K562 (cell line): ENCODE results near the gene PHETA1. TPM values are rescaled to one million over a fixed set of nuclear protein-coding genes. Genes with fewer than 3 reads are reported as not detected.
"Not testable (repeated sequence)": the region's sequence is repeated elsewhere in the genome, so short reads cannot be mapped to it uniquely, and the experiment has no call there.

Source experiments
- DPF2 ChIP-seq: fragments of 450-650 bp; IDR thresholded peaks from 2 replicates; pipeline ENCODE4 v1.6.1; 2016
- ZBTB40 ChIP-seq, 2 experiments: fragments of 450-650 bp in 1 of 2; sonication (generic) in 1 of 2; formaldehyde crosslinking in 1 of 2; IDR thresholded peaks; 2 replicates each; pipeline versions ENCODE4 v1.7.1 to v1.9.0; 2016 to 2022; ENCODE audit warnings: inconsistent platforms in 1 of 2, mild to moderate bottlenecking in 1 of 2, missing genetic modification reagents in 1 of 2
- polyA plus RNA-seq, 8 experiments: library from polyadenylated mRNA; depleted of rRNA in 4 of 8; stranded (reverse) in 5 of 8; unstranded in 3 of 8; fragments of >200 nt; fragmentation: Nextera tagmentation in 2 of 8; fragmentation: Illumina TruSeq in 1 of 8; extraction: Ambion mirVana in 2 of 8; extraction: Trizol in 1 of 8; gene quantifications; 2 replicates each; pipeline versions ENCODE4 v1.2.1 to v1.2.3, GENCODE V29; 2011 to 2014; ENCODE audit warnings: inconsistent platforms in 1 of 8, missing spikeins in 1 of 8
- total RNA-seq, 7 experiments: library from RNA; depleted of rRNA in 6 of 7; stranded (reverse); fragments of >200 nt in 6 of 7; fragmentation: Illumina TruSeq in 2 of 7; extraction: Trizol in 2 of 7; gene quantifications; 2 replicates each; pipeline versions ENCODE4 v1.2.1 to v1.2.3, GENCODE V29; 2011 to 2021; ENCODE audit warnings: low replicate concordance in 1 of 7

PHETA1 gene
- total and polyA plus RNA-seq, 9 of the 15 experiments (the other 6 are each of a cell fraction or from before 2014, with no cell fraction given): 0.03 to 12.4 (median 3.0) TPM

GRCh38 chr12:111399741-111400404, 31.0 kb upstream of the PHETA1 start (continued):
- peak; percentile 45 for TF ChIP-seq ZBTB40 (IDR thresholded peaks at IDR 0.05)
- TF ChIP-seq ZBTB40 (CRISPR knock-in tag; IDR thresholded peaks at IDR 0.05): not testable (repeated sequence)
- TF ChIP-seq DPF2: peak; percentile 53
